ENCODE results near the gene SMURF1. TPM values are rescaled to one million over a fixed set of nuclear protein-coding genes. Genes with fewer than 3 reads are reported as not detected.

SMURF1 gene
- total RNA-seq = 29.7 to 34.4 TPM (median 33.6 TPM) in 3 replicates

DNA sequence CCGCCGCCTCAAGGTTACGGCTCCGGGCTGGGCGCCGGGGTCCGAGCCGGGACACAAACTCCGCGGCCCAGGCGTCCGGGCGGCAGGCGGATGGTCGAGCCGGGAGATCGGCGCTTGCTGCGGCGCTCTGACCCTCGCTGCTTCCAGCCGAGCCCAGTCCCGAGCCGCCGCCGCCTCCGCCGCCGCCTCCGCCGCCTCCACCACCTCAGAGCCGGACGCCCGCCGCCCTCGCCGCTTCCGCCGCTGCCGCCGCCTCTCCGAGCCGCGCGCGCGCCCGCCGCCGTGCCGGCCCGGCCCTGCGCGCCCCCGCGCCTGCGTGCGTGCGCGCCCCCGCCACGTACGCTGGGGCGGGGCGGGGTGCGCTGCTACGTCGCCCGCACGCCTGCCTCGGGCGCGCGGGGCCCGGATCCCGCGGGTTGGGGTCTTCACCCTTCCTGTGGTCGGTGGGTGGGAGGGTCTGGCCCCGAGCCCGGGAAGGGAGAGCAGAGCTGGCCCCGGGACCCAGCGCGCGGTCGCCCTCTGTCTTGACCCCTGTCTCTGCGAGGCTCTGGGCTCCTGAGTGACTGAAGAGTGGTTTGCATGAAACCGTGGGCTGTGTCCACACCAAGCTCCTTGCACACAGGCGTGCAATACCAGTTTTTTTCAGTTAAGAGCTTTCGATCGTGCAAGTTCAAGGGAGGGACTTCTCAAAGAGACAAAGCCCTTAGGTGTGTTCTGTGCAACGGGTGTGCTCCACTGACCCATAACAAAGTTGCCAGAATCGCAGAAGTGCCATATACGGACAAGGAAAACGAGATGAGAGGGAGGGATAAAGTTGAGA is at the start of gene SMURF1:
Gene SMURF1 (minus strand): TSS at position 256 of the 820 bp plus-strand sequence. CDS start 328 bp downstream, outside the sequence.
- Mint-ChIP-seq H3K4me1 (peaks cover 31% of the 10 kb centered on the region), H3K36me3 (no peaks in the 10 kb centered on the region), H3K27me3 (ENCODE audit: low read depth) (no peaks in the 10 kb centered on the region), H3K27ac (peak within 1 kb of the TSS; percentile 95), H3K4me3 (peak within 1 kb of the TSS; percentile 82), H3K9me3 (no peaks in the 10 kb centered on the region)
- TF ChIP-seq, protein P1, sequence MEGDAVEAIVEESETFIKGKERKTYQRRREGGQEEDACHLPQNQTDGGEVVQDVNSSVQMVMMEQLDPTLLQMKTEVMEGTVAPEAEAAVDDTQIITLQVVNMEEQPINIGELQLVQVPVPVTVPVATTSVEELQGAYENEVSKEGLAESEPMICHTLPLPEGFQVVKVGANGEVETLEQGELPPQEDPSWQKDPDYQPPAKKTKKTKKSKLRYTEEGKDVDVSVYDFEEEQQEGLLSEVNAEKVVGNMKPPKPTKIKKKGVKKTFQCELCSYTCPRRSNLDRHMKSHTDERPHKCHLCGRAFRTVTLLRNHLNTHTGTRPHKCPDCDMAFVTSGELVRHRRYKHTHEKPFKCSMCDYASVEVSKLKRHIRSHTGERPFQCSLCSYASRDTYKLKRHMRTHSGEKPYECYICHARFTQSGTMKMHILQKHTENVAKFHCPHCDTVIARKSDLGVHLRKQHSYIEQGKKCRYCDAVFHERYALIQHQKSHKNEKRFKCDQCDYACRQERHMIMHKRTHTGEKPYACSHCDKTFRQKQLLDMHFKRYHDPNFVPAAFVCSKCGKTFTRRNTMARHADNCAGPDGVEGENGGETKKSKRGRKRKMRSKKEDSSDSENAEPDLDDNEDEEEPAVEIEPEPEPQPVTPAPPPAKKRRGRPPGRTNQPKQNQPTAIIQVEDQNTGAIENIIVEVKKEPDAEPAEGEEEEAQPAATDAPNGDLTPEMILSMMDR (IDR thresholded peaks at IDR 0.05; ENCODE audit: unreplicated experiment) = no peak
- peak; percentile 65 to 77 for DNase-seq (ENCODE audit: low spot score in 2 of 2, unreplicated experiment in 2 of 2)

- no peak overlapping the region for H3K4me3 Mint-ChIP-seq
- H3K36me3 Mint-ChIP-seq = no peaks in the 10 kb centered on the region
- no peak overlapping the region for H3K27ac Mint-ChIP-seq
- DNase-seq (ENCODE audit: low spot score in 2 of 2, unreplicated experiment in 2 of 2) = no peak
- TF ChIP-seq, protein P1 (IDR thresholded peaks at IDR 0.05; ENCODE audit: unreplicated experiment) = no peak
- no peaks in the 10 kb centered on the region for H3K9me3 Mint-ChIP-seq
- no peaks in the 10 kb centered on the region for H3K27me3 Mint-ChIP-seq (ENCODE audit: low read depth)
- no peaks in the 10 kb centered on the region for H3K4me1 Mint-ChIP-seq
These were observed 48.1 kb upstream of the SMURF1 start for GRCh38 chr7:99191869-99192596.

GRCh38 chr7:99190359-99191009 is 46.6 kb upstream of the SMURF1 start:
- H3K9me3 Mint-ChIP-seq = no peaks in the 10 kb centered on the region

DNA sequence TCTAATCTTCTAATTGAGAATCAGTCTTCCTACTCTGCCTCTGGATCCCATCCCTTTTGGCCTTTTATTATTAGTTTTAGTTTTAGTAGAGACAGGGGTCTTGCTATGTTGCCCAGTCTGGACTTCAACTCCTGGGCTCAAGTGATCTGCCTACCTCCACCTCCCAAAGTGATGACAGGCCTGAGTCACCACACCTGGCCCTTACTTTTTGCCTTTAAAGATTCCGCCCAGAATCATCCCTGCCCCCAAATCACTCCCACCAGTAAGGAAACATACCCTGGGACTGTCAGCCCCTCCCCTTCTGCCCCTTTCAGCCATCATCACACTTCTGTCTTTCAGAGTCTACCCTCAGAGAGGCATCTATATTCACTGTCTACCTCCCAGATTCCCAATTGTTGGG is 45.3 kb upstream of the SMURF1 start:
- TF ChIP-seq, protein P1 (IDR thresholded peaks at IDR 0.05; ENCODE audit: unreplicated experiment) = no peak
- no peak for DNase-seq (ENCODE audit: low spot score in 2 of 2, unreplicated experiment in 2 of 2)
- H3K4me1 Mint-ChIP-seq = no peaks in the 10 kb centered on the region
- no peaks in the 10 kb centered on the region for H3K9me3 Mint-ChIP-seq
- H3K36me3 Mint-ChIP-seq = no peaks in the 10 kb centered on the region
- no peak overlapping the region for H3K27ac Mint-ChIP-seq
- no peaks in the 10 kb centered on the region for H3K27me3 Mint-ChIP-seq (ENCODE audit: low read depth)
- H3K4me3 Mint-ChIP-seq = no peak overlapping the region

More at GRCh38 chr7:99190359-99191009, 46.6 kb upstream of the SMURF1 start:
- H3K27me3 Mint-ChIP-seq (ENCODE audit: low read depth) = no peaks in the 10 kb centered on the region
- no peaks in the 10 kb centered on the region for H3K36me3 Mint-ChIP-seq
- TF ChIP-seq, protein P1 (IDR thresholded peaks at IDR 0.05; ENCODE audit: unreplicated experiment) = no peak
- H3K4me3 Mint-ChIP-seq = no peak overlapping the region
- H3K4me1 Mint-ChIP-seq = no peaks in the 10 kb centered on the region
- H3K27ac Mint-ChIP-seq = no peak overlapping the region
- DNase-seq (ENCODE audit: low spot score in 2 of 2, unreplicated experiment in 2 of 2) = no peak

GRCh38 chr7:99188221-99188620 is 44.3 kb upstream of the SMURF1 start:
- H3K27me3 Mint-ChIP-seq (ENCODE audit: low read depth) = peaks cover 3% of the 10 kb centered on the region
- no peaks in the 10 kb centered on the region for H3K4me1 Mint-ChIP-seq
- H3K9me3 Mint-ChIP-seq = no peaks in the 10 kb centered on the region
- DNase-seq (ENCODE audit: low spot score in 2 of 2, unreplicated experiment in 2 of 2) = no peak
- no peak overlapping the region for H3K4me3 Mint-ChIP-seq
- H3K27ac Mint-ChIP-seq = no peak overlapping the region
- TF ChIP-seq, protein P1 (IDR thresholded peaks at IDR 0.05; ENCODE audit: unreplicated experiment) = no peak
- no peaks in the 10 kb centered on the region for H3K36me3 Mint-ChIP-seq
